Measurements from ENCODE around the gene SMAD3.

Gene SMAD3

GRCh38 chr15:67136802-67137201, 71.4 kb downstream of the SMAD3 start:
- H3K27ac ChIP-seq = no peak overlapping the region
- no peak for TF ChIP-seq CTCF (conservative IDR thresholded peaks at IDR 0.05)

GRCh38 chr15:67137319-67137718, 71.9 kb downstream of the SMAD3 start:
- no peak for TF ChIP-seq CTCF (conservative IDR thresholded peaks at IDR 0.05)
- H3K27ac ChIP-seq = no peak overlapping the region

- H3K27ac ChIP-seq = peak overlapping the region; percentile 74
- TF ChIP-seq CTCF (conservative IDR thresholded peaks at IDR 0.05) = no peak
Measured at GRCh38 chr15:67137951-67138848, 72.8 kb downstream of the SMAD3 start.

- TF ChIP-seq CTCF (conservative IDR thresholded peaks at IDR 0.05) = no peak
- peak overlapping the region; percentile 74 for H3K27ac ChIP-seq
Measured at GRCh38 chr15:67138891-67139855, 73.8 kb downstream of the SMAD3 start.

- peak overlapping the region; percentile 74 for H3K27ac ChIP-seq
- TF ChIP-seq CTCF (conservative IDR thresholded peaks at IDR 0.05) = no peak
Measured at GRCh38 chr15:67140078-67140833, 74.9 kb downstream of the SMAD3 start.

- no peak overlapping the region for H3K27ac ChIP-seq
- TF ChIP-seq CTCF (conservative IDR thresholded peaks at IDR 0.05) = no peak
Measured at GRCh38 chr15:67142092-67142766, 76.8 kb downstream of the SMAD3 start.

Measured in VCaP (cell line).